Heart left ventricle (tissue), 13 donors: ENCODE results near the gene ZNF235.
"Not testable (repeated sequence)": the region's sequence is repeated elsewhere in the genome, so short reads cannot be mapped to it uniquely, and the experiment has no call there.

ENCODE experiments used
- CTCF ChIP-seq, 12 donors: fragments of 200-600 bp; sonication (generic) in 4 of 12; IDR thresholded peaks; one replicate each; pipeline versions ENCODE4 v1.5.0 to v1.8.0; 2018 to 2022; ENCODE audit warnings: antibody characterized with exemption in 12 of 12, mild to moderate bottlenecking in 5 of 12
- POLR2A ChIP-seq, 2 donors: fragments of 450-650 bp; IDR thresholded peaks; one replicate each; pipeline ENCODE4 v1.6.1; 2017; ENCODE audit warnings: antibody characterized with exemption in 2 of 2, mild to moderate bottlenecking in 2 of 2, moderate library complexity in 2 of 2
- donor health status: ischemic (EF 13 %, LVEDD 7.1; RV severe dilation, severe dysfunction).
- donor health status: DM: no; HTN: yes; CAD: no.
- donor health status: DM: no; HTN: no; CAD: no.
- donor health status: ischemic (EF 25% LVEDD 6.9; RV normal size, moderate dysfunction).
- donor health status: ischemic (EF 25% LVEDD 5.7; RV mildly dilated, moderate dysfunction).
- donor health status: ischemic (EF 35%, LVEDD 5.7; RV mildly dilated, moderate dysfunction).
- donor health status: nonischemic (EF 11% LVEDD 7.7; RV severe dilation, severe dysfunction).
- donor health status: DM: yes; HTN: yes; CAD: no.
- donor health status: PGD.
- donor health status: ischemic (EF 29% LVEDD 5.4; RV normal size, mild dysfunction).
- donor health status: nonischemic (EF 23%, LVEDD 6.1; RV moderate dilation, normal function).

DNA sequence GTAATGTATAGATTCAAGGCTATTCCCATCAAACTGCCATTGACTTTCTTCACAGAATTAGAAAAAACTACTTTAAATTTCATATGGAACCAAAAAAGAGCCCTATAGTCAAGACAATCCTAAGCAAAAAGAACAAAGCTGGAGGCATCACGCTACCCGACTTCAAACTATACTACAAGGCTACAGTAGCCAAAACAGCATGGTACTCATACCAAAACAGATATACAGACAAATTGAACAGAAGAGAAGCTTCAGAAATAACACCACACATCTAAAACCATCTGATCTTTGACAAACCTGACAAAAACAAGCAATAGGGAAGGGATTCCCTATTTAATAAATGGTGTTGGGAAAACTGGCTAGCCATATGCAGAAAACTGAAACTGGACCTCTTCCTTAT, 52.5 kb downstream of the ZNF235 start:
- TF ChIP-seq CTCF, POLR2A (IDR thresholded peaks at IDR 0.05): not testable (repeated sequence)
